KG1 (cell line): Measurements from ENCODE around the gene LIPE.

ENCODE experiments used
- DNase-seq: peaks from one replicate; lab custom pipeline; 2025; lab: John Stamatoyannopoulos, UW

LIPE gene

DNA sequence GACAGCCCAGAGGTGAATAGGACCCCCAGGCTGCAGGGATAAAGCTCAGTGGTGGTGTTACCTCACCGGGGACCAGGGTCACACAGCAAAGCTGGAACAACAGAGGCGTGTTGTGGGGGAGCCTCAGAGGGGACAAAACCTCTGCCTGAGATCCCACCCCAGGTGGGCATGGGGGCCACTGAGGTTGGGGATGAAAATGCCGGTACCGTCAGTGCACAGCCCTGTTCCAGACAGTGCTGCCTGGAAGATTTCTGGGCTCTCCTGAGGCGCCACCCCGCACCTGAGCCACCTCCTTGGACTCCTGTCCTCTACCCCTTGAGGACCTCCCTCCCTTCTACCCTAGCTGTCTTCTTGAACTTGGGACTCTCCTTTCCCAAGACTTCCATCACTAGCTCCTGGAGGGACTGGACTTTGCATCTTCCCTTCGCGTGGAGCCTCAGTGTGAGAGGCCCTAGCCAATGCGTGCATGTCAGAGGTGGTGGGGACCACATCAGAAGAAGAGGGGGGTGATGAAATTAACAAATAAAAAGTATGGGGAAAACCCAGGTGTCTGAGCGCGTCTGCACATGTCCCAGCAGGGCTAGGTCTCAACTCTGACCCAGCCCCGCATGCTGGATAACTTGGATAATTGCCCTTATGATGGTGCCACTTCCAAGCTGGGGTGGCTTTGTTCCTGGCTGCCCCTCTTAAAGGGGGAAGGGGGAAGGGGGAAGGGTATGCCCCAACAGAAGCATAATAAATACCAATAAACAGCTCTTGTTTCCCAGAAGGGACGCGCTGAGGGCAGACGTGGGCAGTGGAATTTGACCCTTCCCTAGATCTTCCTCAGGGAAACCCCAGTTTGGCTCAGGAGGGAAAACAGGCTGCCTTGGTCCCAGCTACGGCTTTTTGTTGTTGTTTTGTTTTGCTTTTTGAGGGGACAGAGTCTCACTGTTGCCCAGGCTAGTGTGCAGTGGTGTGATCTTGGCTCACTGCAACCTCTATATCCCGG is 48.7 kb downstream of the LIPE start:
- DNase-seq = no peak

DNA sequence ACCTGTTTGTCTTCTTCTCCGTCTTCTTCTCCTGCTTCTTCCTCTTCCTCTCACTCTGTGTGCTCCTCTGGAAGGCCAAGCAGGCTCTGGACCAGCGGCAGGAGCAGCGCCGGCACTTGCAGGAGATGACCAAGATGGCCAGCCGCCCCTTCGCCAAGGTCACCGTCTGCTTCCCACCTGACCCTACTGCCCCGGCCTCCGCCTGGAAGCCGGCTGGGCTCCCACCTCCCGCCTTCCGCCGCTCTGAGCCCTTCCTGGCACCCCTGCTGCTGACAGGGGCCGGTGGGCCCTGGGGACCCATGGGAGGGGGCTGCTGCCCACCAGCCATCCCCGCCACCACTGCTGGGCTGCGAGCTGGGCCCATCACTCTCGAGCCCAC is 51.0 kb downstream of the LIPE start:
- no peak for DNase-seq

DNA sequence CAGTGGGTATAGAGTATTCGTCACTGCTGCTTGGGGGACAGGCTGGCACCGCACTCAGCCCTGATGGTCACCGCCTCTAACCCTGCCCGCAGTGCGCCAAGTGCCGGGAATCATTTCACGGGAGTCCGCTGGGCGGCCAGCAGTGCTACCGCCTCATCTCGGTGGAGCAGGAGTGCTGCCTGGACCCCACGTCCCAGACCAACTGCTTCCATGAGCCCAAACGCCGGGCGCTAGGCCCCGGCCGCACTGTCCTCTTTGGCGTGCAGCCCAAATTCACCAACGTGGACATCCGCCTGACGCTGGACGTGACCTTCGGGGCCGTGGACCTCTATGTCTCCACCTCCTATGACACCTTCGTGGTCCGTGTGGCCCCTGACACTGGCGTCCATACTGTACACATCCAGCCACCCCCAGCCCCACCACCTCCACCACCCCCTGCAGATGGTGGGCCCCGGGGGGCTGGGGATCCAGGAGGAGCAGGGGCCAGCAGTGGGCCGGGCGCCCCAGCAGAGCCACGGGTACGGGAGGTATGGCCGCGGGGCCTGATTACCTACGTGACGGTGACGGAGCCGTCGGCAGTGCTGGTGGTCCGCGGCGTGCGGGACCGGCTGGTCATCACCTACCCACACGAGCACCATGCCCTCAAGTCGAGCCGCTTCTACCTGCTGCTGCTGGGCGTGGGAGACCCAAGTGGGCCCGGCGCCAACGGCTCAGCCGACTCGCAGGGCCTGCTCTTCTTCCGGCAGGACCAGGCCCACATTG is 51.6 kb downstream of the LIPE start:
- no peak for DNase-seq

DNA sequence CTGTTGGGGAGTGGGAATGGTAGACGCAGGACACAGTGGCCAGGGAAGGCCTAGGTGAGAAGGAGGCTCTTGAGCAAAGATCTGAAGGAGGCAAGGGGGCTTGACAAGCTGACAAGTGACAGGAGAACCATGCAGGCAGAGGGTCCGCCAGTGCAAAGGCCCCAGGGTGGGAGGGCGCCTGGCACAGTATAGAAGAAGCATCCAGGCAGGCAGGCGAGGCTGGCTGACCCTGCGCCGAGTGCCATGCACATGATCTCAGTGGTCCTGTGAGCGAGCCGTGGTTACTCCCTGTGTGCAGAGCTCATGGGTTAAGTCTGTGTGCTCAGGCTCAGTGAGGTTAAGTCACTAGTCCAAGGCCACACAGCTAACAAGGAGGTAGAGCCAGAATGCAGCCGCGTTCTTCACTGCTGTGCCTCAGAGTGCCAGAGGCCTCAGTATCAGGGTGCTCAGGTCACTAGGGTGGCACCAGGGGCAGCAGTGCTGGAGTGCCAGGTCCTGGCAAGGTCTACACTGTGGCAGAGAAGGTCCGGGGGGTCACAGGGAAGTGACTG is 52.3 kb downstream of the LIPE start:
- DNase-seq = no peak

DNA sequence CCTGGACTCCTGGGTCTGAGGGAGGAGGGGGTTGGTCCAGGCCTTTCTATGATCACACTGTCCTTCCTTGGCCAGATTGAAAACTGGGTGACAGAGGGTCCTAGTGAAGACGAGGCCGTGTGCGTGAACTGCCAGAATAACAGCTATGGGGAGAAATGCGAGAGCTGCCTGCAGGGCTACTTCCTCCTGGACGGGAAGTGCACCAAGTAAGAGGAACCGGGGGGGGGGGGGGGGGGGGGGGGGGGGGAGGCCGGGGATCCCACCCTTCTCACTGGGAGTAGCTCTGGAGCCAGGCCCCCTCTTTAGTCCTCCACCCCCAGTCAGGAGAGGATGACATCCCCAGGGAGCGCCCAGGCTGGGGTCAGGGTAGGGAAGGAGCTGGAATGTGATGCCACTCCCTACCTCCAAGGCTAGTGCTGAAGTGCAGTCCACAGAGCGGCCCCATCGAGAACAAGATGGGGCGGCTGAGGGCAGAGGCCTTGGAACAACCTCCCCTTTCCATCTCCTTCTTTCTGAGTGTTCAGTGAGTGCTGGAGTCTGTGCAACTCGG is 56.5 kb downstream of the LIPE start:
- DNase-seq = no peak

DNA sequence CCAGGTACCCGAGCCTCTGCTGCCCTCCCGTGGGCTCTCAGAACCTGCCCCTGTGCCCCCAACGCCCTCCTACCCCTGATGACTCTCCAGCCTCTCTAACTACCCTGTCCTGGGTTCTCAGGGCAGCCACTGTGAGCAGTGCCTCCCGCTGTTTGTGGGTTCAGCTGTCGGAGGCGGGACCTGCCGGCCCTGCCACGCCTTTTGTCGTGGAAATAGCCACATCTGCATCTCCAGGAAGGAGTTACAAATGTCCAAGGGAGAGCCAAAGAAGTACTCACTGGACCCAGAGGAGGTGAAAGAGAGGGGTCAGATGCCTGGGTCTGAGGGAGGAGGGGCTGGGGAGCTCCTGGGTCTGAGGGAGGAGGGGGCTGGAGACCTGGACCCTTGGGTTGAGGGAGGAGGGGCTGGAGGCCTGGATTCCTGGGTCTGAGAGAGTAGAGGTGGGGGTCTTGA is 57.1 kb downstream of the LIPE start:
- DNase-seq = no peak

DNA sequence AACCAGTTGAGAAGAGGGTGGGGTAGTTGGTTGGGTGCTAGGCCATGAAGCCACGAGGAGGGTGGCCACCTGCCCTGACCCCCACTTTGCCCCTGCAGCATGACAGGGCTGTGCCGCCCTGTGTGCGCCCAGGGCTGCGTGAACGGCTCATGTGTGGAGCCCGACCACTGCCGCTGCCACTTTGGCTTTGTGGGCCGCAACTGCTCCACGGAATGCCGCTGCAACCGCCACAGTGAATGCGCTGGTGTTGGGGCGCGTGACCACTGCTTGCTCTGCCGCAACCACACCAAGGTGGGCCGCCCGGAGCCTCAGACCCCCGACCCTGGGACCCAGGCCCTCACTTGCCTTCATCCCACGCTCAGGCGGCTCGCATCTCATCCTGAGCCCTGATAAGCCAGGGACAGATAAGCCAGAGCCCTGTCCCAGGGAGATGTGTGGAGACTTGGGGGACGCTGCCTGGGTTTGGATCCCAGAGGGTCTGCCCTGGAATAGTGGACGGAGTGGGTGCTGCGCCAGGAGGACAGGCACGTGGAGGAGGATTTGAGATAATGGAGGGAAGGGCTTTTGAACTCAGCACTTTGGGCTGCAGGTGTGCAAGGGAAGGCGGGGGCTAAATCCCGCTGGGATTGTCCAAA is 57.6 kb downstream of the LIPE start:
- no peak for DNase-seq

DNA sequence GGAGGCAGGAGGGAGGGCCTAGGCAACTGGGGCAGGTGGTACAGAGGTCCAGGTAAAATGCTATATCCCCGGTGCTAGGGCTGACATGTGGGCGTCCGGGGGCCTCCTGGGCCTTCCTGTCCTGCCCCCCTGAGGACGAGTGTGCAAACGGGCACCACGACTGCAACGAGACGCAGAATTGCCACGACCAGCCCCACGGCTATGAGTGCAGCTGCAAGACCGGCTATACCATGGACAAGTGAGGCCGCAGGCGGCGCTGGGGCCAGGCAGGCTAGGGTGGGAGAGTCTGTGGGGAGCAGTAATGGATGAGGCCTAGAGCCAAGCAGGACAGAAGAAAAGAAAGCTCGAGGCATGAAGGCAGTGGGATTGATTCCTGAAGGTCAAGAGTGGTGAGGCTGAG is 58.4 kb downstream of the LIPE start:
- no peak for DNase-seq

DNA sequence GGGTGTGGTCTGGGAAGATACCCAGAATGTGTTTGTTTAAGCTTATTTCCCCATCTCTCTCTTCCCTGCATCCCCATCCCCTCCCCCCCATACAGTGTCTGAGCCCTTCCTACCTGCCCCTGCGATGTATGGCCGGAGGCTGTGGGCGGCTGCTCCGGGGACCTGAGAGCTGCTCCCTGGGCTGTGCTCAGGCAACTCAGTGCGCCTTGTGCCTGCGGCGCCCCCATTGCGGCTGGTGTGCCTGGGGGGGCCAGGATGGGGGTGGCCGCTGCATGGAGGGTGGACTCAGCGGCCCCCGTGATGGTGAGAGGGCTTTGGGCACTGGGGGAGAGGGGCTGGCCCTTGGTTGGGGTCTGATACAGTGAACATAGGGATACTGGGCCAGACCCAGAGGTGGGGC is 58.8 kb downstream of the LIPE start:
- DNase-seq = no peak

DNA sequence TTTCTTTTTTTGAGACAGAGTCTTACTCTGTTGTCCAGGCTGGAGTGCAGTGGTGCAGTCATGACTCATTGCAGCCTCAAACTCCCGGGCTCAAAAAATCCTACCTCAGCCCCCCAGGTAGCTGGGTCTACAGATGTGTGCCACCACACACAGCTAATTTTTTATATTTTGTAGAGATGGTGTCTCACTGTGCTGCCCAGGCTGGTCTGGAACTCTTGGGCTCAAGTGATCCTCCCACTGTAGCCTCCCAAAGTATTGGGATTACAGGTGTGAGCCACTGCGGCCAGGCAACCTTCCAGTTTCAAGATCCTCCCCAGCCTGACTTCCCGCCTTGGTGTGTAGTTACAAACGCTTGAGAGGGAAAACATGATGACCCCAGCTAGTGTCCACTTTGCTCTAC is 59.3 kb downstream of the LIPE start:
- DNase-seq = no peak

DNA sequence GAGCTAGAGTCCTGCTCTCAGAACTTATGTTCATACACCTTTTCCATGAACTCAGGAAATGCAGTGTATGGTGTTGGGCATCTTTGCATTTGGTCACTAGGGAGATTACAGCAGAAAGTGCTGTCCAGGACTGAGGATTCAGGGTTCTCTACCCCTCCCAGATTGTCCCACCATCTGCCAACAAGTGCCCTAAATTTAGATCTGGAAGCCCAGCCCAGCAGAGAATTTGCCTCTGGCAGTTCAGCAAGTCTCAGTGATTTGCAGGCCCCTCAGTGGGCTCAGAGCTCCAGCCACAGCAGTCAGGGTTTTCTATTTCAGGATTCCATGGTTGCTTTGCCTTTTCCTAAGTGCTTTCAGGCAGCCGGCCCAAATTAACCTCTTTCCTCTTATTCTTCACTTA is 60.5 kb downstream of the LIPE start:
- no peak for DNase-seq

DNA sequence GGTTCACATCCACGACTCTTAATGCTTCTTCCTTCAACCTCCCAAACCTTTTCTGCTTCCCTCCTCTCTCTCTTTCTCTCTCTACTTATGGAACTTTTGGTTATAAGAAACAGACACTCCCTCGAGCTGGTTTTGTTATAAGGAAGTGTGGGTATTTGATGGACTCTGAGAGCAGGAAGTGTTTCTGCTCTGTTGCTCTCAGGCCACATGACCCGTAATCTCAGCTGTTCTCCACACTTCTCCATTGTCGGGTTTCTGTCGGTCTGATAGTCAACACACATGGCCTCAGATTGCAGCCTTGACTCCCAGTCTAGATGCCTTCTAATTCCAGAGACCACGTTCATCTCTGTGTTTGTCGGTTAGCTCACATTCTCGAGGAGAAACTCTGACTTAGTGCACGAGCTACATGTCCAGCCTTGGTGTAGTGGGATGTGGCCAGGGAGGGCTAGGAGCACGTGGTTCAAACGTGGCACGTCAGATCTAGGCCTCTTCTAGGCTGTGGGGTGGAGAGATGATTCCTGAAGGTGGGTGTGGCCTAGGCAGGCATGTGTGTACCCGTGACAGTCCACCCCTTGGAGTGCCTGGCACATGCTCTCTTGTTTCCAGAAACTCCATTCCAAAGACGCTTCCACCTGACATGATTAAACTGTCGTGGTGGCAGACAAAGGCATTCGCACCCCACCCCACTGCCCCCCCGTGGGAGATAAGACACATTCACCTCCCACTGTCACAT is 63.4 kb downstream of the LIPE start:
- DNase-seq = no peak

DNA sequence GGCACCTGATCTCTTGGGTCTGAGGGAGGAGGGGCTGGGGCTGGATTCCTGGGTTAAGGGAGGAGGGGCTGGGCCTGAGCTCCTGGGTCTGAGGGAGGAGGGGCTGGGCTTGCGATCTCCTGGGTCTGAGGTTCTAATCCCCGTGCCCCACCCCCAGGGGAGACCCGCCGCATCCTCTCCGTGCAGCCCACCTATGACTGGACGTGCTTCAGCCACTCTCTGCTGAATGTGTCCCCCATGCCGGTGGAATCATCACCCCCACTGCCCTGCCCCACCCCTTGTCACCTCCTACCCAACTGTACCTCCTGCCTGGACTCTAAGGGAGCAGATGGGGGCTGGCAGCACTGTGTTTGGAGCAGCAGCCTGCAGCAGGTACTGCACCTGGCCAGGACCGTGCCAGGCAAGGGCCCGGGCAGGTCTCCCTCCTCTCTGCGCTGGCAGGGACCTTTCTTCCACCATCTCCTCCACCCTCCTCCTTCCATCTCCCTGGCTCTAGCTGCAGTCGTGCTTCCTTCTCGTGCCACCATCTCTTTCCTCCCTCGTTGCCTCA is 64.2 kb downstream of the LIPE start:
- no peak for DNase-seq

DNA sequence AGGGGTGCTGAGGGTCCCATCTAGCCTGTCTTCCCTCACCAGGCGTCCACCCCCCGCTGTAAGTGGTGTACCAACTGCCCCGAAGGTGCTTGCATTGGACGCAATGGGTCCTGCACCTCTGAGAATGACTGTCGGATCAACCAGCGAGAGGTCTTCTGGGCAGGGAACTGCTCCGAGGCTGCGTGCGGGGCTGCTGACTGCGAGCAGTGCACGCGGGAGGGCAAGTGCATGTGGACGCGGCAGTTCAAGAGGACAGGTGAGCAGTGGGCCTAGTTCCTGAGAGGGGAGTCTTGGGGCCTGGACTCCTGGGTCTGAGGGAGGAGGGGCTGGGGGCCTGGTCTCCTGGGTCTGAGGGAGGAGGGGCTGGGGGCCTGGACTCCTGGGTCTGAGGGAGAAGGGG is 64.8 kb downstream of the LIPE start:
- DNase-seq = no peak

DNA sequence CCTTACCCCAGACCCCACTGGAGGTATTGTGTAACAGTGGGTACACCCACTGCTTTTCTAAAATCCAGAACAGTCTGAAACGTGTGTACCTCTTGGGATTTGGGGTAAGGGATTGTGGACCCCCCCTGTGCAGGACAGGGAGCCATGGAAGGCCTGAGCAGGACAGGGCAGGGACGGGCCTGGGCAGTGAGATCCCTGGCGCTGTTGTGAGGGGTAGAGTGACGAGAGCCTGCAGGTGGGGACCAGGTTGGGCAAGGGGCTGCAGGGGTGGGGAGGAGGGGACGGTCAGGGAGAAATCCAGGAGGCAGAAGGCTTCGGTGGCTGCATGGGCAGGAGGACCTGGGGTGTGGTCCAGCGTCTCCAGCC is 65.7 kb downstream of the LIPE start:
- no peak for DNase-seq

DNA sequence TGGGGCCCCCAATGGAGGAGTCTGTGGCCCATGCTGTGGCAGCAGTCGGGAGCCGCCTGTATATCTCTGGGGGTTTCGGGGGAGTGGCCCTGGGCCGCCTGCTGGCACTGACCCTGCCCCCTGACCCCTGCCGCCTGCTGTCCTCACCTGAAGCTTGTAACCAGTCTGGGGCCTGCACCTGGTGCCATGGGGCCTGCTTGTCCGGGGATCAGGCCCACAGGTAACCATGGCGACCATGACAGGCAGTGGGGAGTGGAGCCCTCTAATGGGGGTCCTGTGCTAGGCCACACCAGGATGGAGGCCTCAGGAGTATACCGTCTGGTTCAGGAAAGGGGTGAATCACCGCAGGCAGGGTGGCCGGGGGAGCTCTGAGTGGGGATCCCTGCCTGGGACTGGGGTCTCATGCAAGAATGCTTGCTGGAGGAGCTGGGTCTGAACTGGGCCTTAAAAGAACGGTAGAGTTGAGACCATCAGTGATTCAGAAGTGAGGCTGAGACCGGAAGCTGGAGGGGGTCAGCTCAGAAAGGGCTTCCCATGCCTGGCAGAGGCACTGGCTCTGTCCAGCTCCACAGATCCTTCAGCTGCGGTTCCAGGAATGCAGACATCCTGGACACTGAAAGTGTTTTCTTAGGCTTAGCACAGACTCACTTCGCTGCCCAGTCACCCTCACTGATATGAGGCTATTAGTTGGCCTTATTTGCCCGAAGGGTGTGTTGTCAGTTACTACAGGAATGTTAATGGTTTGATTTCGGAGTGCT is 66.2 kb downstream of the LIPE start:
- no peak for DNase-seq

DNA sequence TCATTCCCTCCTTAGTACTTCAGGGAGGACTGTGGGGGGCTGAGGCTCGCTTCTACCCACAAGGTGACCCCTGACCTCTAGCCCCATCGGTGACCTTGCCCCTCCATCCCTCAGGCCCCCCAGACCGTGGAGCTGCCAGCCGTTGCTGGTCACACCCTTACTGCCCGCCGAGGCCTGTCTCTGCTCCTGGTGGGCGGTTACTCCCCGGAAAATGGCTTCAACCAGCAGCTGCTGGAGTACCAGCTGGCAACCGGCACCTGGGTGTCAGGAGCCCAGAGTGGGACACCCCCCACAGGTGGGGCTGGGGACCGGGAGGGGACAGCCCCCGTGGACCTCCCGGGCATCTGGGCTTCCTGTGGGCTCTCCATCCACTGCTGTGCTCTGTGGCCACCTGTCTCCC is 69.9 kb downstream of the LIPE start:
- DNase-seq = no peak

DNA sequence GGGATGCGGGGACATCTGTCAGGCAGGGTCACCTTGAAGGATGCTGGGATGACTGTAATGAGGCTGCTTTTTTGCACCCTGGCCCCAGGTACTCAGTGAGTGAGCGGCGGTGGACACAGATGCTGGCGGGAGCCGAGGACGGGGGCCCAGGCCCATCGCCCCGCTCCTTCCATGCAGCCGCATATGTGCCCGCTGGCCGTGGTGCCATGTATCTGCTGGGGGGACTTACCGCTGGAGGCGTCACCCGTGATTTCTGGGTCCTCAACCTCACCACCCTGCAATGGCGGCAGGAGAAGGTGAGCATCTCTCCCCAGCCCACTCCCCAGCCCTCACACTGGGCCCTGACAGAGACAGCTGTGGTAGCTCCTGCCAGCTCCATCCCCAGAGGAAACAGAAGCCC is 70.5 kb downstream of the LIPE start:
- no peak for DNase-seq

DNA sequence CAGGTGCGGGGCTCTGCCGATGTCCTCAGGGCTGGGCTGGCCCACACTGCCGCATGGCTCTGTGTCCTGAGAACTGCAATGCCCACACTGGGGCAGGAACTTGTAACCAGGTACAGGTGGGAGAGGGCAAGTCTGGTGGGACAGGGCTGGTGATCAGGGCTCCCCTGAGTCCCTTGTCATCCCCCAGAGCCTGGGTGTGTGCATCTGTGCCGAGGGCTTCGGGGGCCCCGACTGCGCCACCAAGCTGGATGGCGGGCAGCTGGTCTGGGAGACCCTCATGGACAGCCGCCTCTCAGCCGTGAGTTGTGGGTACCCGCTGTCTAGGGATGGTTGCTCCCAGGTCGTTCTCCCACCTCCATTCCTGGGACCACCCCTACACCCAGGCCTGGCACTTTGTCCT is 71.3 kb downstream of the LIPE start:
- DNase-seq = no peak

DNA sequence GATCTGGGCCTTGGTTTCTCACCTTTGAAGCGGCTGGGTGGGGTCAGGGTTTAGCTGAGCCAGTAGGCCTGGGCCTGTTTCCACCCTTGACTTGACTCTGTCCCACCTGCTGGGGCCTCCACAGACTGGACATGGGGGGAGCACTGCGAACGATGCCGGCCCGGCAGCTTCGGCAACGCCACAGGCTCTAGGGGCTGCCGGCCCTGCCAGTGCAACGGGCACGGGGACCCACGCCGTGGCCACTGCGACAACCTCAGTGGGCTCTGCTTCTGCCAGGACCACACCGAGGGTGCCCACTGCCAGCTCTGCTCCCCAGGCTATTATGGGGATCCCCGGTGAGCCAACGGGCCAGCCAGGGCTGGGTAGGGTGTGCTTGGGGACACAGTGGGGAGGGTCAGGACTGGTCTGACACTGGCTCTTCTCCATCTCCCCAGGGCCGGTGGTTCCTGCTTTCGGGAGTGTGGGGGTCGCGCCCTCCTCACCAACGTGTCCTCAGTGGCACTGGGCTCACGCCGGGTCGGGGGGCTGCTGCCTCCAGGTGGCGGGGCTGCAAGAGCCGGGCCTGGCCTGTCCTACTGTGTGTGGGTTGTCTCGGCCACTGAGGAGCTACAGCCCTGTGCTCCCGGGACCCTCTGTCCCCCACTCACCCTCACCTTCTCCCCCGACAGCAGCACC is 73.7 kb downstream of the LIPE start:
- DNase-seq = no peak
